ENCODE data around the gene JPH3.
"Not testable (repeated sequence)": the region's sequence is repeated elsewhere in the genome, so short reads cannot be mapped to it uniquely, and the experiment has no call there.

JPH3 gene

DNA sequence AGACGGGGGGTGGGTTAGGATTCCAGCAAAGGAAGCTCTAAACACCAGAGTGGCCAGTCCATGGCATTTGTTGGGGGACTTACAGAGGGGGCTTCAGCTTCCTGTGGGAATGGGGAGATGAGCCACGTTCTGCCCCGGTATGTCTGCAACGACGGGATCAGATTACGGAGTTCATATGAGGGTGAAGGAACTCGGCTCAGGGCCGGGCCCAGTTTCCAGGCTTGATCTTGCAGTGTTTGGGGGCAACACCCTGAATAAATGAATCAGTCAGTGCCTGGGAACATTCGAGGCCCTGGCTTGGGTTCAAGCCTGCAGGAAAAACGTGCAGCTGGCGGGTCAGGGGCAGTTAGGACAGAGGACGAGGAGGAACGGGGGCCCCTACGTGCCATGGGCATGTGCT, 54.0 kb downstream of the JPH3 start:
- no peak for DNase-seq

DNA sequence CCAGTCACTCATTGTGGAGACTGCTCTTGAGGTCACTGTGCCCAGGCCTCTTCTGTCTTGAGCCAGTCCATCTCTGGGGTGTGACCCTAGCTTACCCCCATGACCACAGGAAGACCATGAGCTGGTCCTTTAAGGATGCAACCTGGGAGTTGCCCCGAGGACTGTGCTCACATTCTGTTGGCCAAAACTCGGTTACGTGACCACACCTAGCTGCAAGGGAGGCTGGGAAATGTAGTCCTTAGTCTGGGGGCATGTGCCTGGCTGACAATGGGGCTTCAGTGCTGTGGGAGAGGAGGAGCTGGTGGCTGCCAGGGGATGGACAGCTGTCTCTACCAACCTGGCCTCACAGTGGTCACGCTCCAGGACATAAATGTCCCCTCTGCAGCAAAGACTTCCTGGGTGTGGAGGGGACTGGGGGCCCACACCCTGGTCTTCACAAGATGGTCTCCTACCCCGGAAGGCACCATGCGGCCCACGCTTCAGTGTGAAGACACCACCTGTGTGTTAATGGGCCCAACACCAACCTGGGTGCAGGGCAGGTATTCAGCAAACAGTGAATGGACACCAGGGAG, 55.4 kb downstream of the JPH3 start:
- DNase-seq: no peak

DNA sequence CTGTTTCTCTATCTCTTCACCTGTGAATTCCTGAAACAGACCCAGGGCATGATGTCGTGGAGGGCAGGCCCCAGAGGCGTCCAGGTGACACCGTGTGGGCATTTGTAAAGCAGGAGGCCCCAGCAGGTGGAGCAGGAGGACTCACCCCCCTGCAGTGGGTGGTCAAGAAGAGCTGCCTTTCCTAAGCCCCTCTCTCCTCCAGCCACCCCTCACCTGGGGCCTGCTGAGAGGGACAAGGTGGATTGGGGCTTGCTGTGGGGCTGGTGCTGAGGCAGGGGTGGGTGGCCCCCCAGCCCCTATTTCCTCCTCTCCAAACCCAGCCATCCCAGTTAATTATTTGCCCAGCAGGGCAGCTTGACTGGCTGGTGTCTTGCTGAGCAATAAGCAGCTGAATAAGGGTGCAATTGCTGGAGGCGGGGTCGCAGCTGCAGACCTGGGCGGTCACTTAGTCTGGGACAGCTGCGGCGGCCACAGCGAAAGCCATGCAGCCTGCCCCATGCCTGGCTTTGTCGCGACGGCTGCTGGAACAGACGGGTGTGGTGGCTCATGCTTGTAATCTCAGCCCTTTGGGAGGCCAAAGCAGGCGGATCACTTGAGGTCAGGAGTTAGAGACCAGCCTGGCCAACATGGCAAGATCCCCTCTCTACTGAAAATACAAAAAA, 56.4 kb downstream of the JPH3 start:
- DNase-seq: no peak

DNA sequence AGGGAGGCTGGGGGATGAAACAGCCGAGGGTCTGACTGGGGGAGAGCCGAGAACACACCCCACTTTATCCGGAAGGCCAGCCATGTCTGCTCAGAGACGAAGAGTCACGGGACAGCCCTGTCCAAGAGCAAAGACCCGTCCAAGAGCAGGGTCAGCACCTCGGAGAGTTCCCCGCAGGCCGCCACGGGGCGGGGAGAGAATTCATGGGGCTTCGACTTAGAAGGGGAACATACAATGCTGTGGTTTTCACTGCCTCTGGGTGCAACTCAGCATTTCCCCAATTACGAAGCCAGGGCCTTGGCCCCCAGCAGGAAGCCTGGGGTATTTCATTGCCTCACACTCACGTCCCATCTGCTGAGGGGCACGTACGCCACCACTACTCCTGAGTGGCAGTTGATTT, 59.3 kb downstream of the JPH3 start:
- DNase-seq: peak; percentile 18

DNA sequence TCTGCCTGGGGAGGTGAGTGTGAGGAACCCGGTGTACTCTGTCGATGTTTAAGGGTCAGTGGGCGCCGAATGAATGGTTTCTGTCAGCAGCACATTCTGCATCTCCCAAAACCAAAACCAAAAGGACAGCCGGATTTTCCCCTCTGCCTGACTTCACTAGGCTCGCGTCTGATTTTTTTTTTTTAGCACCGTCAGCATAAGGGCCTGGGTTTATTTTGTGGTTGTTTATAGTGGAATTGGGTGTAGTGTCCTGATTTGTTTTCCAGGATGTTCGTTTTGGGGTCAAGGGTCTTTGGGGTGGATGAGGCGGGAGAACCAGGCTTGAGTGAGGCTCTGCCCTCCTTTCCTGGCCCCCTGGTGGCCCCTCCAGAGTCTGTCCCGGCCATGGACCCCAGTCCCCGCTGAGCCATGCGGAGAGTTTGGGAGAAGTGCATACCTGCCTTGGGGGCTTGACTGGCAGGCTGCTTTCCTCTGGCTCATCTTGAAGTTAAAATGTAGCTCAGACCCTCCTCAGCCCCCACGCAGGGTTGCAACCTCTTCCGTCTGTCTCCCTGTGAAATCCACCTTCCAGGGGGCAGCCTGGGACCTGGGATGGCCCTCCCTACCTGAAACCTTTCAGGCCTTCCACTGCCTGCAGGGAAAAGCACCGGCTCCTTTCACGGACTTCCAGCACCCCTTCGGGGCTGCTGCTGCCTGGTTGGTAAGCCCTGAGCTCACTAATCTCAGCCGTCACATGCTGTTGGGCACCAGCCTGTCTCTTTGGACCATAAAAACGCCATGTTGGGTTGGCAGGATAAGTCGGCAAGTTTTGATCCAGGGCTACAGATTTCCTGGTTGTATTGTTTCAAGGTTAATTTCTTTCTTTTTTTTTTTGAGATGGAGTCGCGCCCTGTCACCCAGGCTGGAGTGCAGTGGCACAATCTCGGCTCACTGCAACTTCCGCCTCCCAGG, 60.2 kb downstream of the JPH3 start:
- DNase-seq: no peak

DNA sequence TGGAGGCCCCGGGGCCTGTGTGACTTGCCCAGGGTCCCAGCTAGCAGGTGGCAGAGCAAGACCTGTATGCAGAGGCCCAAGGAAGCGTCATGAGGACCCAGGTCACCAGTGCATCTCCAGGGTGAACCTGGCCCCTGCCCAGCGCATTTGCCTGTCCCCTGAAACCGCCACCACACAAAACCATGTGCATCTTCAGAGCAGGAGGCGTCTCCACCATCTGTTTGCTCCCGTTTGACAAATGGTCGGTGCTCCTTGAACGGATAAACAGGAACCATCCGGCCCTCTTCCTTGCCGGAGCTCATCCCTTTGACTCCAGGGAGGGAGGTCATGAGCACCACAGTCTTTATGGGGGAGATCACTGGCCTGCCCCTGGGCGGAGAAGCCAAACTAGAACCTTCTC, 62.5 kb downstream of the JPH3 start:
- DNase-seq: no peak

DNA sequence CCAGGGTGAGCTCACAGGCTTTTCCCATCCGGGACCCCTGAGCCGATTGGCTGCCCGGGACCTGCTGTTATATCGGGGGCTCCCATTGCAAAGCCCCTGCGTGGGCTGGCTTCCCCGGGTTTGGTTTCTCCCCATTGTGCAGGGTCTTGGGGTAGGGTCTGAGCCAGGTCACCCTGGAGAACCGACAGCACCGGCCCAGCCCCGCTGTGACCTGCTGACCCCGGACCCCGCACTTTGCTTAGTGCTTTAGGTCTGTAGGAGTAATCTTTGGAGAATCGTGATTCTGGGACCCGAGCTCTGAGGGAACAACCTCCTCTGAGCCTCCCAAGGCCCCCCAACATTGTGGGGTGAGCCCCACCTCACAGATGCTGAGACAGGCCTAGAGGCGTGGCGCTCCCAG, 62.9 kb downstream of the JPH3 start:
- DNase-seq: no peak

DNA sequence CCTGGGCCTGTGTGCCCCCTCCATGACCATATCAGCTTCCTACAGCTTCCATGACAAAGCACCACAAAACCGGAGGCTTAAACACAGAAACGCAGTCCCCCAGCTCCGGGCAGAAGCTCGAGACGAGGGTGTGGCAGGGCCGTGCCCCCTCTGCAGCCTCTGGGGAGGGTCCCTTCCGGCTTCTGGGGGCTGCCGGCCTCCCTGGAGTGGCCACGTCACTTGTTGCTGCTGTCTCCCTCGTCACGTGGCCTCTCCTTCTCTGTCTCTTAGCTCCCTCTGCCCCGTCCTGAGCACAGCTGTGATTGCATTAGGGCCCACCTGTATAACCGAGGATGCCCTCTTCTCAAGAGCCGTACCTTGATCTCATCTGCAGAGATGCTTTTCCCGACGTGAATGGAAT, 64.6 kb downstream of the JPH3 start:
- DNase-seq: no peak

DNA sequence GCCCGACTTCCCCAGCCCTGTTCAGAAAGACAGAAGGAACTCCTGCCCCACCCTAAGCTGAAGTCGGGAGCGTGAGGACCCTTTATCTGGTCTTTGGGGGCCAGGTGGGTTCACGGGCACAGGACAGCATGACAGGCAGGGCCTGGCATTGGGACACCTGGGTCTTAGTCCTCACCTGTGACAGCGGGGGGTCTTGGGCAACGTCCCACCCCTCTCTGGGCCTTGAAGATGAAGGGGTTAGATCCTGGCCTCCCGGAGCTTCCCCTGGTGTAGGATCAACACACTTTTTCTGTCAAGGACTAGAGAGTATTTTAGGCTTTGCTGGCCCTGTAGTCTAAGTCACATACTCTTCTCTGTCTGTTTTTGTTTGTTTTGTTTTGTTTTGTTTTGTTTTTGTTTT, 65.1 kb downstream of the JPH3 start:
- DNase-seq: no peak

DNA sequence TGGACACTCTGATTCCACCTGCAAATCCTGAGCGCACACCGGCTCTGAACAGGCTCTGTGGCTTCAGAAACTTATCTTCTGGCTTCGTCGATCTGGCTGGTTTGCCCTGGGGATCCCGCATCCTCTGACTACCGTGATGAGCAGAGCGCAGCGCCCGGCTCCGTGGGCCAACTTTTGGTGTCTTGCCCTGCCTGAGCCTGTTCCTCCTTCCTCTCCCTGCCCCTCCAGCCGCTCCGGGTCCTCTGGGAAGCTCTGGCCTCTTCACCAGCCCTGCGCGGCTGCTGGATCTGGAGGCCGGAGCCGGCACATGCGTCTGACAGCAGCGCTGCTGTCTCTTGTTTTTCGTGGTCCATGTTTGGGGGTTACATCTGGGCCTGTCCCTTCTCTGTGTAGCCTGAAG, 65.6 kb downstream of the JPH3 start:
- DNase-seq: no peak

DNA sequence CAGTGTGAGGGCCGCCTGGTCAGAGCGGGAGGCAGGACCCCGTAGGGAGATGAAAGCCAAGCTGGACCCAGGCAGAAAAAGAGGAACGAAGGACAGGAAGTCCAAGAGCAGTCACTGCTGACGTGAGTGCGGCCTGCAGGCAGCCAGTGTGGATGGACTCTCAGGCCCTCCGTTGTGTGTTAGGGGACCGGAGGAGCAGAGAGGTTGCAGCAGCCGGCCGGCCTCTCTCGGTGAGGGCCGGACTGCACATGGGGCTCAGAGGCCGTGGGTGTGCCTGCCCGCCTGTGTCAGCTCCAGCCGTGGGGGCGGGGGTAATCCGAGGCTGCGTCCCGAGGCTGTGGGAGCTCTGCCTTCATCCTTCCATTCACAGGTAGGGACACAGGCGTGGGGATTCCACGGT, 67.4 kb downstream of the JPH3 start:
- DNase-seq: no peak

DNA sequence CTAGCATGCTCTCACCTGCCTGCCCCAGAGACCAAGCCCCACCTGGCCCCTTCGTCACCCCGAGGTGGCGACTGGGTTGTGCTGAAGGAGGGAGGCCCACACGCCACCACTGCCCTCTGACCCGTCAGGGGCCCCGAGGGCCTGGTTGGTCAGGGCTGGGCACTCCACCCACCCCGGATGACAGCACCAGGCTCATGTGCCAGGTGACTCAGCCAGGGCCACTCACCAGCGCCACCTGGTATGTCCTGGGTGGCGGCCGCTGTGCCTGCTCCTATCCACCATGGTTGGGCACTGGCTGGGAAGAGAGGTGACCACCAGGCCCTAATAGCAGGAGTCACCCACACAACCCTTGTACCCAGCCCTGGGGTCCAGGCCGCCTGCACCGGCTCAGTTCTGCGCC, 68.9 kb downstream of the JPH3 start:
- no peak for DNase-seq

DNA sequence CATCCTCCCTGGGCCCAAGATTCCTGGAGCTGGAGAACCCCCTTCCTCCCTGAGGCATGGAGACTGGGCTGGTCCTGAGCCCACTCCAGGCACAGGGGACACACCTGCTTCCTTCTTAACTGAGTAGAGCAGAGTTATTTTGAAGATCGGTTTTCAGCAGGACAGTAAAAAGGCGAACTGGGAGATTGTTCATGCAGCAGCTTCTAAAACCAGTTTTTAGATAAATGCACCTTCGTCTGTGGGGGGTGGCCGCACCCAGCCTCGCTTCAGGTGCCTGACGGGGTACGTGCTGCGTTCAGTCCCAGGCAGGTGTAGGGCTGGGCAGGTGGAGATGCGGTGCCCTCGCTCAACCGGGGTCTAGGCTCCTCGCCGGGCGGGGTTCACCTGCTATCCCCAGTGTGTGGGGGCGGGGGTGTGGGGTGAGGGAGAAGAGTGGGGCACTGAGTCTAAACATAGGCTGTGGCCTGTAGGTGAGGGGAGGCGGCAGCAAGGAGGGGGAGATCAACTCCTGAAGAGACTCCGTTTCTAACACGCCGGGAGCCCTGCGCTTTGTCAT, 69.5 kb downstream of the JPH3 start:
- no peak for DNase-seq

DNA sequence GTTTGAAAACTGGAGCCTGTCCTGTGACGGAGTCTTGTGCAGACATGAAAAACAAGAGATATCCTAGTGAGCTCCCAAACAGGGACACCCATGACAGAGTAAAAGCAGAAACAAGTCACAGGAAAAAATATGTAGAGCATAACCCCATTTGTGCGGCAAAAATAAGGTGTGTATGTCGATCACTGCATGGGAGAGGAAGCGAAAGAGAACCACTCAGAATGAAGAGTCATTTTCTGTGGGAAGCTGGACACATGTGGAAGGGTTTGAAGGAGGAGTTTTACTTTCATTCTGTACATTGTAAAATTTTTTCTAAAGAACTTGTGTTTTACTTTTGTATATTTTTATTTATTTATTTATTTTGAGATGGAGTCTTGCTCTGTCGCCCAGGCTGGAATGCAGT, 72.1 kb downstream of the JPH3 start:
- DNase-seq: no peak

DNA sequence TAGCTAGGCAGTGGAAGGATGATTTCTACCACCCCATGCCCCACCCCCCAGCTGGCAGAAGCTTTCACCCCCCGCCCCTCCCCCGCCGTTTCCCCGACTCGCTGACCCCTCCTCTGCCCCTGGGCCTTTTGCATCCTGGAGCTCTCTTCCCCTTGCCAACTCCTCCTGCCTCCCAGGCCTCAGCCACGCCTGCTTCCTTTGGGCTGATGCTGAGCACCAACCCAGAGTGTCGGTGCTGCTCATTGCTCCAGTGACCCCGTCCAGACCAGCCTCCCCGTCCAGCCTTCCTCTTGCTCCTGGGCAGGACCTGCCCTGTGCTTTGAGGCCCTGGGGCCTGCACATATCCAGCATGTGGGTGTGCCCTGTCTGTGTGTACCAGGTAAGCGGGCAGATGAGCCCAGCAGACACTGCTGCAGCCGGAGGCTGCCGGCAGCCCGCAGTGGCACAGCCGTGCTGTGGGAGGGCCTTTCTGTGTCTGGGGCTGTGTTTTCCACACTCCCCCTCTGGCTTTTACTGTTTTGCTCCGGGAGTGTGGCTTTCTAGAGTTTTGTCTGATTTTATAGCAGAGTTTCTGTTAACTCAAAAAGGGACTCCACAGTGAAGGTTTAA, 72.9 kb downstream of the JPH3 start:
- no peak for DNase-seq

DNA sequence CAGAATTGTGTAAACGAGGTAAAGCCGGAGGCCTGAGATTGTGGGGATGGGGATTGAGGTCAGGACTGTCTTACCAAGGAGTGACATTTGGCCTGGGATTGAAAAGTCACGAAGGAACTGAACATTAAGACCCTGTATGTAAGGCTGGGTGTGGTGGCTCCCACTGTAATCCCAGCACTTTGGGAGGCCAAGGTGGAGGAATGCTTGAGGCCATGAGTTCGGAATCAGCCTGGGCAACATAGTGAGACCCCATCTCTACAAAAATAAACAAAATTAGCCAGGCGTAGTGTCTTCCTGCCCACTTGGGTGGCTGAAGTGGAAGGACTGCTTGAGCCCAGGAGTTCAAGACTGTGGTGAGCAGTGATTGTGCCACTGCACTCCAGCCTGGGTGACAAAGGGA, 75.5 kb downstream of the JPH3 start:
- no peak for DNase-seq

DNA sequence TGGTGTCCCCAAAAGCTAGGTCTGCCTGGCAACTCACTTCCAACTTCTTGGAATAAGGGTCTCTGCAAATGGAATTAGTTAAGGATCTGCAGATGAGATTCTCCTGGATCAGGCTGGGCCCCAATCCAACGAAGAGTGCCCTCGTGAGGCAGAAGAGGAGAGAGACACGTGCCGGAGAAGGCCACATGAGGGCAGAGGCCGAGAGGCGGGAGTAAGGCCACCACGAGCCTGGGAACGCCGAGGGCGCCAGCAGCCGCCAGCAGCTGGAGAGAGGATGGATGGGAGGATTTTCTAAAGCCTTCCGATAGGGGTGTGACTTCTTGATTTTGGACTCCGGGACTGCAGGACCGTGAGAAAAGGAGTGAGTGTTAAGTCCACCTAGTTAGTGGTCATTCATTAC, 76.3 kb downstream of the JPH3 start:
- DNase-seq: no peak

DNA sequence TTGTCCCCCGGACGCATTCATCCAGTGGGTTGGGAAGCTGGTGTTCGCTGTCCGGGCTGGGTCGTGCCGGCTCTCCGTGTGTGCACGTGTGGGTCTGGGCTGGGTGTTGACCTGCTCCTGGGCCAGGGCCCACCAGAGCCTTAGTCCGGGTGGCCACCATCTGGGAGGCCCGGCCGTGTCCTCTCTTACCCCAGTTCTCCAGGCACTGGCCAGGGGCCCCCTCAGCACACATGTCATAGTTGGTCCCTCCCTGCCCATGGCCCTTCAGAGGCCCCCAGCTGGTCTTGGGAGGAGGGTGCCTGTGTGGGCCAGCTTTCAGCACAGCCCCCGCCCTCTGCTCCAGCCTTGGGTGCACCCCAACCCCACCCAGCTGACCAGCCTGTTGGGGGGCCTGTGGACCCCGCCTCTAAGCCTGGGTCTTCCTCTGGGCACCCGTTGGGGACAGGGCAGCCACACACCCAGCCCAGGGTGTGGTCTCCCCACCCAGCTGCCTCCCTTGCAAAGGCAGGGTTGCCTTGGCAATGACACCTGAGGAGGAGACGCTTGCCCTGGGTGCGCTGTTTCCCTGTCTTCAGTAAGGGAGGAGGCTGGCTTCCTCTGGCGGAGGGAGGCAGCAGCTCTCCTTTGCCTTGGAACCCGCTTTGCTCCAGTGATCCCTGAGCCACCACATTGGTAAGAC, 77.4 kb downstream of the JPH3 start:
- DNase-seq: no peak

DNA sequence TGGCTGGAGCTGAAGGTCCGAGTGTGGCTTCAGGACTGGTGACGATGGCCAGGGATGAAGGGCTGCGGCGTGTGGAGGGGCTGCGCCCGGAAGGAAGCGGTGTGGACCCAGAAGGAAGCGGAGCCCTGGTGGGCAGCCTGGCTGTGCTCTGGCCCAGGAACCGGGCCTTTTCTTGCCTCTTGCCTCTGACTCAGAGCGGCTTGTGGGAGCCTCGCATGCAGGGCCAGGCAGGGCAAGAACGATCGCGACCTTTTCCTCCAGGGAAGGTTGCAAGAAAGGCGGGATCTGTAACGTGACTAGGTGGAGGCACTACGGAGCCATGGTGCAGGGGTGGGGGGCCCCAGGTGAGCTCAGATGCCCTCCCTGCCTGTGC, 78.0 kb downstream of the JPH3 start:
- DNase-seq: no peak

DNA sequence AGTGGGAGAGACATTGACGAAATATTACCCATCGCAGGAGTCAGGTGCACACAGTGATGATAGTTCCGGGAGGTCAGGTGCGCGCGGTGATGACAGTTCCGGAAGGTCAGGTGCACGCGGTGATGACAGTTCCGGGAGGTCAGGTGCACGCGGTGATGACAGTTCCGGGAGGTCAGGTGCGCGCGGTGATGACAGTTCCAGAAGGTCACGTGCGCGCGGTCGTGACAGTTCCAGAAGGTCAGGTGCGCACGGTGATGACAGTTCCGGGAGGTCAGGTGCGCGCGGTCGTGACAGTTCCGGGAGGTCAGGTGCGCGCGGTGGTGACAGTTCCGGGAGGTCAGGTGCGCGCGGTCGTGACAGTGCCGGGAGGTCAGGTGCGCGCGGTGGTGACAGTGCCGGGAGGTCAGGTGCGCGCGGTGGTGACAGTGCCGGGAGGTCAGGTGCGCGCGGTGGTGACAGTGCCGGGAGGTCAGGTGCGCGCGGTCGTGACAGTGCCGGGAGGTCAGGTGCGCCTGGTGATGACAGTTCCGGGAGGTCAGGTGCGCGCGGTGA, 78.8 kb downstream of the JPH3 start:
- not testable (repeated sequence) for DNase-seq

DNA sequence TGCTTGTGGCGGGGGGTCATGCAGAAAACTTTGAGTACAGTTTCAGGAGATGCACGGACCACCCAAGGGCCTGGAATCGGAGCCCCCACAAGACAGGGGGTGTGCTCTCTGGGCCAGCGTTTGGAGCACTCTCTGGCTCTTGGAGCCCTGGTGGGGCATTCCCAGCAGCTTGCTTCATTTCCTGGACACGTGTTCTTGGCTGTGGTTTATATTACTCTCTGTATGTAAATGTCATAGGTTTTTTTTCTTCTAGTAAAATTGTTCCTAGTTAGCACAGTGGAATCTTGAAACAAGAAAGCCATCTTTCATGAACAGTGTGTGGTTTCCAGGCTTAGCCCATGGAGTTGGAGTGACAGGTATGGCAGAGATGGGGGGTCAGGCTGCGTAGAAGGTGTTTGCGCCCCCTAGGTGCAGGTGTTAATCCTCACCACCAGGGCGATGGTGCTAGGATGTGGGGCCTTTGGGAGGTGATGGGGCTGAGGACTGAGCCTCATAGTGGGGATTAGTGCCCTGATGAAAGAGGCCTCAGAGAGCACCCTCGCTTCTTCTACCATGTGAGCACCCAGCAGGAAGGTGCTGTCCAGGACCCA, 79.8 kb downstream of the JPH3 start:
- DNase-seq: no peak

DNA sequence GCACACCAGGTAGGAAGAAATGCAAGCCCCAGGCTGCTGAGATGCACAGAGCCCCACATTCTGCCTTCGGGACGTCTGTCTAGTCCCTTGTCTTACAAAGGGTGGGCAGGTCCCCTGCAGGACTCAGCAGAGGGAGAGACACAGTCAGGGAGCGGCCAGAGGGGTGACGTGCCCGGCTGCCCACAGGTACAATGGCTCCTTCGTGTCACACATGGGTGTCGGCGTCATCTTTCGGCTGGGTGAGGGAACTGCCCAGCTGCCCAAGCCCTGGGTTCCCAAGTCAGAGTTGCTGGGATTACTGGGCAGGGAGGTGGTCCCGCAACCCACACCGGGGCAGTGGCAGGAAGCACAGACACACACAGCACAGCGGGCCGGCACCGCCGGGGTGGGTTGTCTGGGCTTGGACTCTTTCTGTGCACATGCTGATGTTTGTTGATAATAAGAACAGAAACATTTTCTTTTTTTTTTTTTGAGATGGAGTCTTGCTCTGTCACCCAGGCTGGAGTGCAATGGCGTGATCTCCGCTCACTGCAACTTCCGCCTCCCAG, 80.6 kb downstream of the JPH3 start:
- DNase-seq: no peak

Measured in stimulated activated CD4-positive, alpha-beta T cell treated with anti-CD3 and anti-CD28 coated beads, Interleukin-4, amount 100 ng/mL, for 24 hours (primary cell).